Spleen (tissue), 11 donors: Measurements from ENCODE around the gene FRMD4A. TPM values are rescaled to one million over a fixed set of nuclear protein-coding genes. Genes with fewer than 3 reads are reported as not detected.

Experiments
- DNase-seq: peaks from one replicate; pipeline ENCODE4 v3.0.0-alpha.2; 2020
- H3K27ac ChIP-seq, 8 donors: fragments of 200-600 bp; sonication (generic) in 7 of 8; 1 replicate in 4 of 8; 2 replicates in 4 of 8; pipeline versions ENCODE4 v1.5.0 to v1.8.0; 2016 to 2021; ENCODE audit warnings: inconsistent platforms in 4 of 8, mild to moderate bottlenecking in 4 of 8, moderate library complexity in 1 of 8
- H3K27me3 ChIP-seq, 7 donors: fragments of 200-600 bp; sonication (generic) in 6 of 7; replicated peaks in 1 of 7; 1 replicate in 4 of 7; 2 replicates in 3 of 7; pipeline versions ENCODE4 v1.5.0 to v1.8.0; 2016 to 2021; ENCODE audit warnings: inconsistent platforms in 3 of 7, mild to moderate bottlenecking in 1 of 7
- H3K36me3 ChIP-seq, 6 donors: fragments of 200-600 bp; sonication (generic) in 5 of 6; 1 replicate in 4 of 6; 2 replicates in 2 of 6; pipeline versions ENCODE4 v1.5.0 to v1.8.0; 2016 to 2021; ENCODE audit warnings: inconsistent platforms in 2 of 6
- H3K4me1 ChIP-seq, 6 donors: fragments of 200-600 bp; sonication (generic) in 5 of 6; 1 replicate in 3 of 6; 2 replicates in 3 of 6; pipeline versions ENCODE4 v1.5.0 to v1.8.0; 2016 to 2021; ENCODE audit warnings: inconsistent platforms in 3 of 6
- H3K4me3 ChIP-seq, 8 donors: fragments of 200-600 bp; sonication (generic) in 7 of 8; 1 replicate in 4 of 8; 2 replicates in 4 of 8; pipeline versions ENCODE4 v1.5.0 to v1.8.0; 2016 to 2021; ENCODE audit warnings: inconsistent platforms in 4 of 8, mild to moderate bottlenecking in 4 of 8, moderate library complexity in 2 of 8
- H3K9me3 ChIP-seq, 8 donors: fragments of 200-600 bp; sonication (generic) in 7 of 8; 1 replicate in 4 of 8; 2 replicates in 4 of 8; pipeline versions ENCODE4 v1.5.0 to v1.8.0; 2016 to 2021; ENCODE audit warnings: inconsistent platforms in 4 of 8
- CTCF ChIP-seq, 11 experiments: fragments of 200-600 bp in 7 of 11; fragments of 450-650 bp in 4 of 11; sonication (generic) in 4 of 11; IDR thresholded peaks in 8 of 11; conservative IDR thresholded peaks in 3 of 11; 1 replicate in 7 of 11; 2 replicates in 4 of 11; pipeline versions ENCODE4 v1.4.0 to v1.8.0; 2016 to 2021; ENCODE audit warnings: antibody characterized with exemption in 11 of 11, inconsistent platforms in 4 of 11, mild to moderate bottlenecking in 1 of 11
- POLR2A ChIP-seq, 3 donors: fragments of 450-650 bp; IDR thresholded peaks; one replicate each; pipeline ENCODE4 v1.5.1; 2017; ENCODE audit warnings: antibody characterized with exemption in 3 of 3, mild to moderate bottlenecking in 1 of 3
- POLR2AphosphoS5 ChIP-seq, 3 donors: sonication (generic); formaldehyde crosslinking; IDR thresholded peaks; one replicate each; pipeline ENCODE4 v1.5.1; 2017; ENCODE audit warnings: antibody characterized with exemption in 3 of 3
- WGBS, 5 donors: extraction: QIAGEN DNeasy Blood & Tissue Kit in 3 of 5; methylation state at CpG; one replicate each; pipeline versions ENCODE4 v1.1.5 to v1.1.7; 2013 to 2018; 5-methylcytosine and 5-hydroxymethylcytosine counted together
- intact Hi-C: fragments of 100-400 bp; cut with DNase I; formaldehyde crosslinking; loops from one replicate; pipeline ENCODE4 v1.15.0; 2023; ENCODE audit warnings: low total_unique reads
- polyA plus RNA-seq, 3 donors: library from polyadenylated mRNA; stranded (reverse); fragments of 200-250 nt; gene quantifications; one replicate each; pipeline ENCODE4 v1.2.1, GENCODE V29; 2013
- total RNA-seq, 7 donors: library from RNA; depleted of rRNA in 3 of 7; stranded (reverse); fragments of >200 nt in 3 of 7; fragmentation: NEBNext Ultra II Directional in 4 of 7; extraction: Animal tissue kit (Norgen Biotek cat#: 25700) in 4 of 7; gene quantifications; one replicate each; pipeline versions ENCODE4 v1.1.0 to v1.2.1, GENCODE V29; 2016 to 2021
- donor health status: healthy with polysubstance abuse.
- donor health status: DM: no; HTN: no; CAD: no; lungs with moderate emphysema.
- donor health status: DM: no; HTN: no; CAD: no.
- donor health status: Bipolar disorder and iron deficiency.
- donor health status: healthy.
- donor health status: DM: no; HTN: no; CAD: no.
- donor health status: DM: yes; HTN: yes; CAD: no.

Gene FRMD4A
- total and polyA plus RNA-seq, 10 donors: 9.2 to 141 (median 80.5) TPM

DNA sequence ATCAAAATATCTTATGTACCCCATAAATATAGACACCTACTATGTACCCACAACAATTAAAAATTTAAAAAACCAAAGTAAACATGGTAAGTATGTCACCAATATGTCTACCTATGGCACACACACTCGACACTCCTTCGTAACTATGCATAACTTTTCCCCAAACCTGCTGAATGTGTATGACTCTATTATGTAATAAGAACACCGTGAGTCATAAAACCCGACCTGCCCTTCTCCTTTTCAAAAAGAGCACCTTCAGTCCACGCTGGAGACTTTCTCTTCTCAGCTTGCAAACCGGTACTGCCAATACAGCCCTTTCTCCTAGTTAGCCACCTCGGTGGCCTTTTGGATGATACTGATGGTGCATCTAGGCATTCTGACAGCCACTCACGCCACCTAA, 557.7 kb downstream of the FRMD4A start:
- intact Hi-C loops: no loop called here

DNA sequence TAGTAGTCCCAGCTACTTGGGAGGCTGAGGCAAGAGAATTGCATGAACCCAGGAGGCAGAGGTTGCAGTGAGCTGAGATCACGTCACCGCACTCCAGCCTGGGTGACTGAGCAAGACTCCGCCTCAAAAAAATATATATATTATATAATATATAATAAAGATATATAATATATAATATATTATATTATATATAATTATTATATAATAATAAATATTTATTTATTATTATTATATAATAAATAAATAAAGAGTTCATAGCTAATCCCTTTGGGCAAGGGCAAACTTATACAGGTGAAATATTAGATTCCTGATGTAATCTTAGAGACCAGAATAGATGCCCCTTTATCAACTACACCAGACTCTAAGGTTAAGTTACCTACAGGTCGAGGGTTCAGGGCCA, 558.7 kb downstream of the FRMD4A start:
- no peak overlapping the region for H3K4me3 ChIP-seq
- H3K36me3 ChIP-seq: no peaks in the 10 kb centered on the region
- H3K27me3 ChIP-seq: peaks cover 0 to 28% (median 0%) of the 10 kb centered on the region in 7 donors
- H3K27ac ChIP-seq: no peak overlapping the region
- intact Hi-C loops: no loop called here
- peaks cover 0 to 9% (median 0%) of the 10 kb centered on the region in 6 donors for H3K4me1 ChIP-seq
- whole genome bisulfite sequencing, 5 donors: 74 to 92% (median 87%) methylated on average over 4 of the region's 4 CpGs
- no peak for DNase-seq
- H3K9me3 ChIP-seq: no peaks in the 10 kb centered on the region
- TF ChIP-seq CTCF (IDR thresholded peaks at IDR 0.05 in 8 of 11, conservative IDR thresholded peaks at IDR 0.05 in 3 of 11): no peak
- no peak for TF ChIP-seq POLR2A (IDR thresholded peaks at IDR 0.05)
- TF ChIP-seq POLR2AphosphoS5 (IDR thresholded peaks at IDR 0.05): no peak

More for the DNA sequence above, 557.7 kb downstream of the FRMD4A start:
- Histone ChIP-seq H3K9me3 (no peaks in the 10 kb centered on the region), H3K27me3 (peaks cover 0 to 32% (median 0%) of the 10 kb centered on the region in 7 donors), H3K4me3 (no peak overlapping the region), H3K27ac (no peak overlapping the region), H3K36me3 (no peaks in the 10 kb centered on the region), H3K4me1 (peaks cover 0 to 19% (median 5%) of the 10 kb centered on the region in 6 donors)
- WGBS, 5 donors: 70 to 86% (median 73%) methylated on average over 8 of the region's 8 CpGs
- DNase-seq: no peak
- TF ChIP-seq POLR2AphosphoS5 (IDR thresholded peaks at IDR 0.05) (no peak), CTCF (IDR thresholded peaks at IDR 0.05 in 8 of 11, conservative IDR thresholded peaks at IDR 0.05 in 3 of 11) (no peak), POLR2A (IDR thresholded peaks at IDR 0.05) (no peak)

DNA sequence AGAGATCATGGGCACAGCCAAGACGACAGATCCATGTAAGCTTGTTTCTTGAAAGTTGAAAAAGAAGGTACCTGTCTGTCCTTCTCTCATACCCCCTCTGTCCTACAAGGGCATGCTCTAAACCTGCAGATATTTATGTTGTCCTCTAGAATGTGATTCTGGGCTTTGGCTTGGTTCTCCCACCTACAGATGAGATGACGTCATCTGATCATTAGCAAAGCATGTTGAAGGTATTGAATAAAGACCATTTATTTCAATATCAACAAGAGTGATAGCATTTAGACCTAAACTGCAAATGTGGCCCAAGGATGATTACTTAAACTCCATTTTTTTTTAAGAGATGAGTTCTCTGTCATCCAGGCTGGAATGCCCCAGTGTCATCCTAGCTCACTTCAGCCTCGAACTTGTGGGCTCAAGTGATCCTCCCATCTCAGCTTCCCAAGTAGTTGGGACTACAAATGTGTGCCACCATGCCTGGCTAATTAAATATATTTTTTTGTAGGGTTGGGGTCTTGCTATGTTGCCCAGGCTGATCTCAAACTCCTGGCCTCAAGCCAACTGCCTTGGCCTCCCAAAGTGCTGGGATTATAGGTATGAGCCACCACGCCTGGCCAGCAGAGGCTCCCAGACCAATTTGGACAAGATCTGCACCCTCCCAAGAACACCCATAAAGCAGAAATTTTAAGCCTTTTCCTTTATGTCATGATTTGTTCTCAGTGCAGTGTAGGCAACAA, 559.8 kb downstream of the FRMD4A start:
- no peak for DNase-seq
- no peaks in the 10 kb centered on the region for H3K4me1 ChIP-seq
- H3K36me3 ChIP-seq: no peaks in the 10 kb centered on the region
- H3K9me3 ChIP-seq: no peaks in the 10 kb centered on the region
- no peak overlapping the region for H3K4me3 ChIP-seq
- TF ChIP-seq POLR2AphosphoS5 (IDR thresholded peaks at IDR 0.05): no peak
- no peak for TF ChIP-seq CTCF (IDR thresholded peaks at IDR 0.05 in 8 of 11, conservative IDR thresholded peaks at IDR 0.05 in 3 of 11)
- no peak for TF ChIP-seq POLR2A (IDR thresholded peaks at IDR 0.05)
- 88 to 96% (median 91%) methylated on average over 4 of the region's 4 CpGs for WGBS, 5 donors
- intact Hi-C loops: no loop called here
- H3K27ac ChIP-seq: no peak overlapping the region
- peaks cover 0 to 24% (median 0%) of the 10 kb centered on the region in 7 donors for H3K27me3 ChIP-seq

- WGBS, 5 donors: 60 to 84% (median 71%) methylated on average over 10 of the region's 10 CpGs
- TF ChIP-seq POLR2AphosphoS5 (IDR thresholded peaks at IDR 0.05) (peak in 1 of 3 donors; percentile 11), CTCF (IDR thresholded peaks at IDR 0.05 in 8 of 11, conservative IDR thresholded peaks at IDR 0.05 in 3 of 11) (no peak)
- intact Hi-C loops: no loop called here
Observed at GRCh38 chr10:13769946-13770345, 560.8 kb downstream of the FRMD4A start.

More at GRCh38 chr10:13769946-13770345, 560.8 kb downstream of the FRMD4A start:
- peaks cover 0 to 14% (median 0%) of the 10 kb centered on the region in 7 donors for H3K27me3 ChIP-seq
- no peaks in the 10 kb centered on the region for H3K4me1 ChIP-seq
- DNase-seq: no peak
- no peak overlapping the region for H3K27ac ChIP-seq
- H3K36me3 ChIP-seq: no peaks in the 10 kb centered on the region
- H3K9me3 ChIP-seq: no peaks in the 10 kb centered on the region
- no peak overlapping the region for H3K4me3 ChIP-seq
